Endothelial cell of umbilical vein (primary cell): ENCODE results near the gene CNNM2. TPM values are rescaled to one million over a fixed set of nuclear protein-coding genes. Genes with fewer than 3 reads are reported as not detected.

Source experiments
- BruUV-seq: library from RNA; stranded (reverse); fragments of 400-500 nt; replicated peaks from 2 replicates; lab custom pipeline; 2021; lab: Mats Ljungman, UMichigan
- CTCF ChIA-PET: fragments of 300-600, 350-600 bp; sonication (Branson Sonifier 250); formaldehyde crosslinking; loops from one replicate; lab custom pipeline; 2021; ENCODE audit warnings: antibody characterized with exemption, inconsistent platforms; lab: Charles Lee
- POLR2A ChIA-PET: fragments of 300-600, 350-600 bp; sonication (Branson Sonifier 250); formaldehyde crosslinking; loops from one replicate; lab custom pipeline; 2021; ENCODE audit warnings: antibody characterized with exemption, inconsistent platforms; lab: Charles Lee
- DNase-seq: peaks from one replicate; pipeline ENCODE4 v3.0.0-alpha.2; 2011; ENCODE audit warnings: low read depth, low spot score
- FAIRE-seq: peaks from 2 replicates; lab custom pipeline; 2011; peaks lifted over from hg19 to GRCh38; lab: Jason Lieb, UNC
- H2AFZ ChIP-seq: 2 replicates; pipeline ENCODE4 v1.6.0; 2012; ENCODE audit warnings: low read depth, low read length, control low read depth, inconsistent platforms
- H3K27ac ChIP-seq: 2 replicates; pipeline ENCODE4 v1.5.1; 2011; ENCODE audit warnings: low read depth, mild to moderate bottlenecking, control low read depth, low read length, moderate library complexity; ENCODE audit not compliant: insufficient read depth
- H3K27me3 ChIP-seq, 2 experiments: 2 replicates each; pipeline versions ENCODE4 v1.6.0 to v1.6.1; 2011; ENCODE audit warnings: low read length in 2 of 2, mixed read lengths in 1 of 2; ENCODE audit not compliant: control insufficient read depth in 2 of 2, insufficient read depth in 2 of 2
- H3K36me3 ChIP-seq, 2 experiments: 2 replicates in 1 of 2; 3 replicates in 1 of 2; pipeline ENCODE4 v1.5.1; 2011; ENCODE audit warnings: low read length in 2 of 2, mild to moderate bottlenecking in 1 of 2, moderate library complexity in 1 of 2; ENCODE audit not compliant: control insufficient read depth in 2 of 2, insufficient read depth in 2 of 2; ENCODE audit errors: extremely low read depth in 1 of 2
- H3K4me1 ChIP-seq: 3 replicates; pipeline ENCODE4 v1.5.1; 2011; ENCODE audit warnings: mild to moderate bottlenecking, low read length; ENCODE audit not compliant: control insufficient read depth, insufficient read depth; ENCODE audit errors: extremely low read depth
- H3K4me2 ChIP-seq: 2 replicates; pipeline ENCODE4 v1.6.1; 2011; ENCODE audit warnings: low read length, control low read depth, mixed read lengths; ENCODE audit not compliant: insufficient read depth
- H3K4me3 ChIP-seq, 3 experiments: fragments of 200-600 bp in 1 of 3; sonication (generic), shearing (Covaris generic) in 1 of 3; replicated peaks in 1 of 3; 2 replicates each; pipeline ENCODE4 v1.5.1; 2011 to 2016; ENCODE audit warnings: control low read depth in 3 of 3, low read length in 3 of 3, mild to moderate bottlenecking in 2 of 3, inconsistent platforms in 1 of 3, low read depth in 1 of 3, moderate library complexity in 1 of 3; ENCODE audit not compliant: insufficient read depth in 1 of 3
- H3K79me2 ChIP-seq: 2 replicates; pipeline ENCODE4 v1.6.0; 2012; ENCODE audit warnings: low read length, inconsistent platforms; ENCODE audit not compliant: control insufficient read depth, insufficient read depth
- H3K9ac ChIP-seq: replicated peaks from 2 replicates; pipeline ENCODE3; 2011; ENCODE audit warnings: low read length, control low read depth; ENCODE audit not compliant: insufficient read depth; ENCODE audit errors: extremely low read depth
- H3K9me1 ChIP-seq: replicated peaks from 3 replicates; pipeline ENCODE4 v1.6.0; 2011; ENCODE audit warnings: mild to moderate bottlenecking, low read length; ENCODE audit not compliant: control insufficient read depth, insufficient read depth; ENCODE audit errors: extremely low read depth
- H3K9me3 ChIP-seq: replicated peaks from 2 replicates; pipeline ENCODE4 v1.5.1; 2012; ENCODE audit warnings: low read length, inconsistent platforms; ENCODE audit not compliant: control insufficient read depth, insufficient read depth
- H4K20me1 ChIP-seq: replicated peaks from 2 replicates; pipeline ENCODE3; 2011; ENCODE audit warnings: mild to moderate bottlenecking, low read length; ENCODE audit not compliant: control insufficient read depth, insufficient read depth; ENCODE audit errors: extremely low read depth
- CTCF ChIP-seq, 2 donors: IDR thresholded peaks; 1 replicate in 1 of 2; 2 replicates in 1 of 2; pipeline ENCODE4 v1.5.1; 2011; ENCODE audit warnings: low read length in 2 of 2, mild to moderate bottlenecking in 2 of 2, moderate library complexity in 2 of 2, control low read depth in 1 of 2, inconsistent platforms in 1 of 2, low read depth in 1 of 2; ENCODE audit not compliant: insufficient read depth in 1 of 2; ENCODE audit errors: extremely low read depth in 1 of 2
- EZH2 ChIP-seq: IDR thresholded peaks from 2 replicates; pipeline ENCODE4 v1.6.1; 2012; ENCODE audit warnings: borderline replicate concordance, low read depth, mild to moderate bottlenecking, moderate library complexity, low read length, inconsistent platforms; ENCODE audit not compliant: severe bottlenecking
- FOS ChIP-seq: IDR thresholded peaks from 2 replicates; pipeline ENCODE4 v1.6.1; 2011; ENCODE audit warnings: mild to moderate bottlenecking, low read length, moderate library complexity, borderline replicate concordance; ENCODE audit not compliant: insufficient read depth
- GATA2 ChIP-seq: IDR thresholded peaks from 2 replicates; pipeline ENCODE4 v1.7.0; 2011; ENCODE audit warnings: low read depth, mild to moderate bottlenecking, moderate library complexity, mixed read lengths, low read length; ENCODE audit not compliant: insufficient read length, insufficient read depth
- MYC ChIP-seq: IDR thresholded peaks from one replicate; pipeline ENCODE4 v1.6.1; 2011; ENCODE audit warnings: mild to moderate bottlenecking, low read depth, low read length
- POLR2A ChIP-seq: IDR thresholded peaks from 2 replicates; pipeline ENCODE4 v1.6.1; 2012; ENCODE audit warnings: low read depth, mild to moderate bottlenecking, control low read depth, low read length
- POLR2AphosphoS5 ChIP-seq: IDR thresholded peaks from 2 replicates; pipeline ENCODE4 v1.6.1; 2012; ENCODE audit warnings: low read depth, mild to moderate bottlenecking, control low read depth, low read length, moderate library complexity; ENCODE audit not compliant: insufficient read depth
- dilution Hi-C: fragments of 300-500 bp; cut with MboI; formaldehyde crosslinking; loops from one replicate; pipeline ENCODE4 v1.15.0; 2019; ENCODE audit warnings: low sequenced_read_pairs; ENCODE audit not compliant: extremely low pct_ligation_motif_present
- intact Hi-C: fragments of 100-400 bp; cut with micrococcal nuclease; formaldehyde crosslinking; loops from one replicate; pipeline ENCODE4 v1.10.0; 2022
- polyA plus RNA-seq, 4 experiments: library from polyadenylated mRNA; depleted of rRNA in 3 of 4; stranded (reverse) in 3 of 4; unstranded in 1 of 4; fragments of >200 nt; gene quantifications; 2 replicates each; pipeline versions ENCODE4 v1.2.1 to v1.2.3, GENCODE V29; 2011 to 2012; ENCODE audit warnings: missing spikeins in 1 of 4
- total RNA-seq: library from RNA; stranded (reverse); gene quantifications from 2 replicates; pipeline ENCODE4 v1.2.3, GENCODE V29; 2021
- TF ChIP-seq, protein P1 (sequence below): IDR thresholded peaks from 2 replicates; pipeline ENCODE4 v1.6.1; 2011; ENCODE audit not compliant: insufficient read depth, insufficient read length

CNNM2 gene
- total and polyA plus RNA-seq, 2 donors (not counting 3 experiments of a cell fraction or from before 2014, with no cell fraction given), result 1.9 to 3.0 TPM

DNA sequence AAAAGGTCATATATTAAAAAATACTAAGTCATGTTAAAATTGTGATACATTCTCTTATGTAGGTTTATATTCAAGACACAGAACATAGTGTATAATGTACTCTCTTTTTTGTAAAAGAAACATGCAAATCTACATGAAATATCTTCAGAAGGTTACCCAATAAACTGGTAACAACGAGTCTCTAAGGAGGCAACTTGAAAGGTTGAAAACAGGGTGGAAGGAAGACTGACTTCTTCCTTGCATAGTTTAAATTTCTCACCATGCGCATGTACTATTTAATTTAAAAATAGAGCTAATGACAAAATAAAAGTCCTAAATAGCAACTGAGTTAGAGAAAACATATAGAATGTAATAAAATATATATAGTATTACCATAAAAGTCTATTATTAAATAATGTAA, 142.5 kb downstream of the CNNM2 start:
- Histone ChIP-seq H3K4me1 (no peaks in the 10 kb centered on the region), H3K27me3 (no peaks in the 10 kb centered on the region), H4K20me1 (no peaks in the 10 kb centered on the region), H2AFZ (no peak overlapping the region), H3K27ac (no peak overlapping the region), H3K9me1 (no peaks in the 10 kb centered on the region), H3K9me3 (no peaks in the 10 kb centered on the region), H3K36me3 (no peaks in the 10 kb centered on the region), H3K9ac (no peak overlapping the region), H3K4me2 (no peak overlapping the region), H3K4me3 (no peak overlapping the region), H3K79me2 (no peaks in the 10 kb centered on the region)
- intact Hi-C loops, result no loop called here
- BruUV-seq, result no TSS peak
- dilution Hi-C loops, result no loop called here
- FAIRE-seq (no peak), DNase-seq (no peak)
- ChIA-PET POLR2A (no interaction called here), CTCF (no interaction called here)
- TF ChIP-seq GATA2 (no peak), EZH2 (no peak), MYC (no peak), POLR2A (no peak), CTCF (IDR thresholded peaks at IDR 0.05; ENCODE audit: extremely low read depth in 1 of 2, insufficient read depth in 1 of 2, low read depth in 1 of 2, low read length in 2 of 2) (no peak), POLR2AphosphoS5 (no peak), FOS (no peak)
- TF ChIP-seq, protein P1, sequence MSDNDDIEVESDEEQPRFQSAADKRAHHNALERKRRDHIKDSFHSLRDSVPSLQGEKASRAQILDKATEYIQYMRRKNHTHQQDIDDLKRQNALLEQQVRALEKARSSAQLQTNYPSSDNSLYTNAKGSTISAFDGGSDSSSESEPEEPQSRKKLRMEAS, result no peak
